A549 (cell line): ENCODE results near the gene PIAS2. TPM values are rescaled to one million over a fixed set of nuclear protein-coding genes. Genes with fewer than 3 reads are reported as not detected.

Source experiments
- ATAC-seq, 2 experiments: fragments of 200-7000 bp in 1 of 2; fragments of >200 bp in 1 of 2; cut with Nextera tagmentation in 1 of 2; cut with Tn5 transposase in 1 of 2; 3 replicates each; pipeline versions ENCODE4 v1.8.0 to v1.9.1; 2018 to 2020; ENCODE audit warnings: mild to moderate bottlenecking in 1 of 2, moderate library complexity in 1 of 2
- CTCF ChIA-PET: fragments of 300-600 bp; sonication (Branson Sonifier 250); formaldehyde crosslinking; extraction: SDS; loops from one replicate; lab custom pipeline; 2021; ENCODE audit warnings: antibody characterized with exemption, inconsistent platforms; lab: Yijun Ruan, JAX
- POLR2A ChIA-PET: fragments of 350-600 bp; formaldehyde crosslinking; extraction: SDS; loops from one replicate; lab custom pipeline; 2021; ENCODE audit warnings: antibody characterized with exemption, inconsistent platforms; lab: Yijun Ruan, JAX
- DNase-seq, 2 experiments: peaks; one replicate each; pipeline versions ENCODE4 v3.0.0 to v3.0.0-alpha.2; 2011 to 2016; ENCODE audit warnings: low read depth in 1 of 2, low spot score in 1 of 2
- FAIRE-seq: peaks from 2 replicates; lab custom pipeline; 2011; peaks lifted over from hg19 to GRCh38; lab: Jason Lieb, UNC
- H3K27ac ChIP-seq, 2 experiments: fragments of >200 bp; sonication (Bioruptor Twin); formaldehyde crosslinking; 3 replicates each; pipeline ENCODE4 v1.5.1; 2016 to 2017
- H3K4me1 ChIP-seq: fragments of >200 bp; sonication (Bioruptor Twin); formaldehyde crosslinking; 3 replicates; pipeline ENCODE4 v1.6.1; 2016
- H3K4me2 ChIP-seq: fragments of >200 bp; sonication (Bioruptor Twin); formaldehyde crosslinking; 3 replicates; pipeline ENCODE4 v1.6.1; 2016
- H3K4me3 ChIP-seq: fragments of >200 bp; sonication (Bioruptor Twin); formaldehyde crosslinking; 3 replicates; pipeline ENCODE4 v1.5.1; 2016
- H3K9me3 ChIP-seq: fragments of >200 bp; sonication (Bioruptor Twin); formaldehyde crosslinking; 3 replicates; pipeline ENCODE4 v1.6.1; 2016
- CEBPB ChIP-seq, 2 experiments: fragments of >200 bp in 1 of 2; sonication (Bioruptor Twin) in 1 of 2; formaldehyde crosslinking in 1 of 2; IDR thresholded peaks; 2 replicates each; pipeline ENCODE4 v1.6.1; 2012 to 2016
- CHD2 ChIP-seq: fragments of 150-350 bp; IDR thresholded peaks from 2 replicates; pipeline ENCODE4 v1.6.1; 2014; ENCODE audit warnings: low read length; ENCODE audit not compliant: partially characterized antibody
- CHD4 ChIP-seq: fragments of 200-600 bp; sonication (generic); IDR thresholded peaks from 2 replicates; pipeline ENCODE4 v1.6.1; 2016; ENCODE audit warnings: antibody characterized with exemption, mild to moderate bottlenecking, borderline replicate concordance
- EHMT2 ChIP-seq: fragments of 200-600 bp; sonication (generic); IDR thresholded peaks from 2 replicates; pipeline ENCODE4 v1.6.1; 2016; ENCODE audit warnings: antibody characterized with exemption, low read depth, mild to moderate bottlenecking, moderate library complexity
- ELK1 ChIP-seq: fragments of 150-350 bp; IDR thresholded peaks from 2 replicates; pipeline ENCODE4 v1.6.1; 2014; ENCODE audit warnings: low read depth, mild to moderate bottlenecking, low read length
- EP300 ChIP-seq, 2 experiments: fragments of >200 bp; sonication (Bioruptor Twin); formaldehyde crosslinking; IDR thresholded peaks; 2 replicates in 1 of 2; 3 replicates in 1 of 2; pipeline ENCODE4 v1.6.1; 2016 to 2017
- FOSL2 ChIP-seq, 2 experiments: fragments of 450-650 bp in 1 of 2; fragments of >200 bp in 1 of 2; sonication (Bioruptor Twin) in 1 of 2; formaldehyde crosslinking; IDR thresholded peaks; 2 replicates each; pipeline versions ENCODE4 v1.5.0 to v1.6.1; 2016 to 2020; ENCODE audit warnings: mild to moderate bottlenecking in 1 of 2, moderate library complexity in 1 of 2
- FOXS1 ChIP-seq: fragments of 250-450 bp; sonication (Bioruptor Pico); IDR thresholded peaks from 2 replicates; pipeline ENCODE4 v1.5.0; 2020; ENCODE audit warnings: mild to moderate bottlenecking, moderate library complexity
- GATA3 ChIP-seq: IDR thresholded peaks from 2 replicates; pipeline ENCODE4 v1.6.1; 2012; ENCODE audit warnings: borderline replicate concordance
- HES2 ChIP-seq: fragments of >200 bp; sonication (Bioruptor Twin); formaldehyde crosslinking; IDR thresholded peaks from 2 replicates; pipeline ENCODE4 v1.6.1; 2016
- HEYL ChIP-seq: fragments of 250-450 bp; sonication (Bioruptor Pico); IDR thresholded peaks from 2 replicates; pipeline ENCODE4 v1.8.0; 2021; ENCODE audit warnings: mild to moderate bottlenecking, moderate library complexity
- JUN ChIP-seq, 2 experiments: fragments of >200 bp; sonication (Bioruptor Twin); formaldehyde crosslinking; IDR thresholded peaks; 2 replicates in 1 of 2; 3 replicates in 1 of 2; pipeline ENCODE4 v1.6.1; 2016 to 2017
- KDM1A ChIP-seq: fragments of 200-600 bp; sonication (generic); IDR thresholded peaks from 2 replicates; pipeline ENCODE4 v1.6.1; 2016; ENCODE audit warnings: low read depth, mild to moderate bottlenecking
- MAFK ChIP-seq: fragments of 450-650 bp; IDR thresholded peaks from 2 replicates; pipeline ENCODE4 v1.6.1; 2014; ENCODE audit not compliant: partially characterized antibody
- MYC ChIP-seq: IDR thresholded peaks from 2 replicates; pipeline ENCODE4 v1.6.1; 2012; ENCODE audit warnings: mild to moderate bottlenecking, inconsistent platforms, low read length, improper control_type of control experiment, borderline replicate concordance
- NPAS2 ChIP-seq: fragments of 250-450 bp; sonication (Bioruptor Pico); IDR thresholded peaks from 2 replicates; pipeline ENCODE4 v1.8.0; 2022; ENCODE audit warnings: mild to moderate bottlenecking, moderate library complexity, borderline replicate concordance
- POLR2A ChIP-seq: IDR thresholded peaks from 2 replicates; pipeline ENCODE4 v1.6.1; 2012; ENCODE audit warnings: mild to moderate bottlenecking, low read length
- POLR2AphosphoS2 ChIP-seq: conservative IDR thresholded peaks from 2 replicates; pipeline ENCODE4 v1.6.1; 2012; ENCODE audit warnings: low read length, improper control_type of control experiment, inconsistent platforms
- RARB ChIP-seq: fragments of 250-450 bp; sonication (Bioruptor Pico); IDR thresholded peaks from 2 replicates; pipeline ENCODE4 v1.8.0; 2021; ENCODE audit warnings: mild to moderate bottlenecking, moderate library complexity
- RCOR1 ChIP-seq: fragments of 150-350 bp; IDR thresholded peaks from 2 replicates; pipeline ENCODE4 v1.6.1; 2014; ENCODE audit warnings: antibody characterized with exemption, low read length, low read depth
- RFX5 ChIP-seq: fragments of 450-650 bp; IDR thresholded peaks from 2 replicates; pipeline ENCODE4 v1.7.1; 2014; ENCODE audit warnings: antibody characterized with exemption, mild to moderate bottlenecking, moderate library complexity
- RNF2 ChIP-seq: fragments of 200-600 bp; sonication (generic); IDR thresholded peaks from 2 replicates; pipeline ENCODE4 v1.6.1; 2016; ENCODE audit warnings: low read depth, mild to moderate bottlenecking, antibody characterized with exemption, moderate library complexity, borderline replicate concordance
- TFCP2L1 ChIP-seq: fragments of 250-450 bp; sonication (Bioruptor Pico); IDR thresholded peaks from 2 replicates; pipeline ENCODE4 v1.5.0; 2021; ENCODE audit warnings: mild to moderate bottlenecking
- TP53 ChIP-seq: fragments of 250-450 bp; sonication (Bioruptor Pico); IDR thresholded peaks from 2 replicates; pipeline ENCODE4 v1.5.0; 2021; ENCODE audit warnings: mild to moderate bottlenecking, moderate library complexity
- ZC3H11A ChIP-seq: fragments of 450-650 bp; IDR thresholded peaks from 2 replicates; pipeline ENCODE4 v1.6.1; 2014; ENCODE audit warnings: antibody characterized with exemption, mild to moderate bottlenecking
- ZFP36 ChIP-seq: fragments of 450-650 bp; IDR thresholded peaks from 2 replicates; pipeline ENCODE4 v1.6.1; 2014; ENCODE audit warnings: borderline replicate concordance; ENCODE audit not compliant: partially characterized antibody
- ZNF302 ChIP-seq: fragments of 250-450 bp; sonication (Bioruptor Pico); IDR thresholded peaks from 2 replicates; pipeline ENCODE4 v1.9.0; 2021; ENCODE audit warnings: inconsistent platforms, mild to moderate bottlenecking, moderate library complexity
- WGBS: methylation state at CpG from one replicate; pipeline ENCODE4 v1.1.6; 2017; ENCODE audit errors: missing lambda C conversion rate; 5-methylcytosine and 5-hydroxymethylcytosine counted together
- polyA plus RNA-seq, 4 experiments: library from polyadenylated mRNA; depleted of rRNA in 3 of 4; stranded (reverse); fragments of >200 nt; fragmentation: RNase III in 1 of 4; extraction: RNeasy Plus Mini Kit Qiagen cat#74134 plus additional on column Dnase treatment in 1 of 4; gene quantifications; 2 replicates in 3 of 4; 3 replicates in 1 of 4; pipeline ENCODE4 v1.2.3, GENCODE V29; 2011 to 2017
- TF ChIP-seq, protein P1 (sequence below): fragments of 250-450 bp; sonication (Bioruptor Pico); IDR thresholded peaks from 2 replicates; pipeline ENCODE4 v1.5.0; 2020; ENCODE audit warnings: low read depth, mild to moderate bottlenecking, moderate library complexity
- TF ChIP-seq, protein P2 (sequence below): IDR thresholded peaks from 2 replicates; pipeline ENCODE4 v1.6.1; 2012
- TF ChIP-seq, protein P3 (sequence below): fragments of 450-650 bp; IDR thresholded peaks from 2 replicates; pipeline ENCODE4 v1.6.1; 2014; ENCODE audit warnings: antibody characterized with exemption

PIAS2 gene
- polyA plus RNA-seq, 2 of the 4 experiments (the other 2 are of a cell fraction) = 6.7 to 6.8 TPM

DNA sequence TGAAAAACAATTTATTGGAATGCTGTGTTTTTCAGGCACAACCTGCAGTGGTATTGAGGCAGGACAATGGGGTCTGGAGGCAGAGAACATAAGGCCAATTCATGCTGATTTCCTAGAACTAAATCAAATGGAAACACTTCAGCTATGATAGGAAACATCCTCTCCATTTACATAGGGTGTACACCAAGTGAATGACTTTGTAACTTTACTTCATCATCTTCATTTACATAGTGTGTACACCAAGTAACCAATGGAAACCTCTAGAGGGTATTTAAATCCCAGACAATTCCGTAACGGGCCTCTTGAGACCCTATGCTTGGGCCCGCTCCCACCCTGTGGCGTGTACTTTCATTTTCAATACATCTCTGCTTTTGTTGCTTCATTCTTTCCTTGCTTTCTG lies 128.2 kb downstream of the PIAS2 start:
- no peaks in the 10 kb centered on the region for H3K9me3 ChIP-seq
- no peak overlapping the region for H3K4me2 ChIP-seq
- FAIRE-seq = no peak
- CTCF ChIA-PET = no interaction called here
- TF ChIP-seq GATA3 = no peak
- TF ChIP-seq, protein P1, sequence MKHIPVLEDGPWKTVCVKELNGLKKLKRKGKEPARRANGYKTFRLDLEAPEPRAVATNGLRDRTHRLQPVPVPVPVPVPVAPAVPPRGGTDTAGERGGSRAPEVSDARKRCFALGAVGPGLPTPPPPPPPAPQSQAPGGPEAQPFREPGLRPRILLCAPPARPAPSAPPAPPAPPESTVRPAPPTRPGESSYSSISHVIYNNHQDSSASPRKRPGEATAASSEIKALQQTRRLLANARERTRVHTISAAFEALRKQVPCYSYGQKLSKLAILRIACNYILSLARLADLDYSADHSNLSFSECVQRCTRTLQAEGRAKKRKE (CRISPR knock-in tag) = no peak
- TF ChIP-seq KDM1A = no peak
- TF ChIP-seq FOSL2 (IDR thresholded peaks at IDR 0.05) = no peak
- no peak for TF ChIP-seq FOSL2 (CRISPR knock-in tag; IDR thresholded peaks at IDR 0.05)
- no peak for TF ChIP-seq EHMT2
- TF ChIP-seq POLR2A = no peak
- no peak for TF ChIP-seq RCOR1
- TF ChIP-seq, protein P2, sequence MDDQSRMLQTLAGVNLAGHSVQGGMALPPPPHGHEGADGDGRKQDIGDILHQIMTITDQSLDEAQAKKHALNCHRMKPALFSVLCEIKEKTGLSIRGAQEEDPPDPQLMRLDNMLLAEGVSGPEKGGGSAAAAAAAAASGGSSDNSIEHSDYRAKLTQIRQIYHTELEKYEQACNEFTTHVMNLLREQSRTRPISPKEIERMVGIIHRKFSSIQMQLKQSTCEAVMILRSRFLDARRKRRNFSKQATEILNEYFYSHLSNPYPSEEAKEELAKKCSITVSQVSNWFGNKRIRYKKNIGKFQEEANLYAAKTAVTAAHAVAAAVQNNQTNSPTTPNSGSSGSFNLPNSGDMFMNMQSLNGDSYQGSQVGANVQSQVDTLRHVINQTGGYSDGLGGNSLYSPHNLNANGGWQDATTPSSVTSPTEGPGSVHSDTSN = no peak
- TF ChIP-seq ZNF302 (CRISPR knock-in tag) = no peak
- TF ChIP-seq CHD4 = no peak
- TF ChIP-seq TFCP2L1 (CRISPR knock-in tag) = no peak
- TF ChIP-seq HES2 = no peak
- TF ChIP-seq MYC = no peak
- no peak for TF ChIP-seq ELK1
- TF ChIP-seq MAFK = no peak
- no peak for TF ChIP-seq JUN (IDR thresholded peaks at IDR 0.05)
- no peak for TF ChIP-seq RARB (CRISPR knock-in tag)
- H3K4me3 ChIP-seq = no peak overlapping the region
- no peaks in the 10 kb centered on the region for H3K4me1 ChIP-seq
- POLR2A ChIA-PET = no interaction called here
- 84% methylated on average over 4 of the region's 4 CpGs for WGBS
- DNase-seq = no peak
- ATAC-seq = no peak
- no peak overlapping the region for H3K27ac ChIP-seq

DNA sequence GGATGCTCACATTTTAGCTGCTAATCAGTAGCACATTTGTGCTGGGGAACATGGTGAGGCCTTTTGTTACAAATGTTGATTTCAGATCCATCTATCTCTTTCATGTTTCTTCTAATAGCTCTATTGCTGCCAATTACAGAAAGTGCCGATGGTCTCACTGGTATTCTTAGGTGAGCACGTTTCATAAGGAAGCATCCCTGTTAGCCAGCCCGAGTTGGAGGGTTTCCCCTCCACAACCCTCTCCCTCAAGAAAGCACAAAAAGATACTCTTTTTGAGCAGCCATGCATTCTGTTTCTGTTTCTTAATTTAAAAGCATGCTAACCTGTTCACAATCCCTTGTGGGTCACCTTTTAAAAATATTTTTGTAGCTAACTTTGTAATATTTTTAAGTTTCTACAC lies 129.6 kb downstream of the PIAS2 start:
- no peak for ATAC-seq
- H3K27ac ChIP-seq = no peak overlapping the region
- CTCF ChIA-PET = interaction anchor here (1.2 kb wide), 1 partner anchor 19 kb away, joined by 3 read pairs; no protein-coding TSS in a partner anchor
- WGBS = 55% methylated on average over 3 of the region's 3 CpGs
- H3K4me1 ChIP-seq = no peaks in the 10 kb centered on the region
- no peak overlapping the region for H3K4me3 ChIP-seq
- H3K9me3 ChIP-seq = no peaks in the 10 kb centered on the region
- TF ChIP-seq MYC (no peak), ZC3H11A (no peak), RNF2 (no peak), TP53 (CRISPR knock-in tag) (no peak), ZFP36 (no peak)
- TF ChIP-seq, protein P3, sequence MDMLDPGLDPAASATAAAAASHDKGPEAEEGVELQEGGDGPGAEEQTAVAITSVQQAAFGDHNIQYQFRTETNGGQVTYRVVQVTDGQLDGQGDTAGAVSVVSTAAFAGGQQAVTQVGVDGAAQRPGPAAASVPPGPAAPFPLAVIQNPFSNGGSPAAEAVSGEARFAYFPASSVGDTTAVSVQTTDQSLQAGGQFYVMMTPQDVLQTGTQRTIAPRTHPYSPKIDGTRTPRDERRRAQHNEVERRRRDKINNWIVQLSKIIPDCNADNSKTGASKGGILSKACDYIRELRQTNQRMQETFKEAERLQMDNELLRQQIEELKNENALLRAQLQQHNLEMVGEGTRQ = no peak
- POLR2A ChIA-PET = no interaction called here
- DNase-seq = no peak
- H3K4me2 ChIP-seq = no peak overlapping the region
- no peak for FAIRE-seq

DNA sequence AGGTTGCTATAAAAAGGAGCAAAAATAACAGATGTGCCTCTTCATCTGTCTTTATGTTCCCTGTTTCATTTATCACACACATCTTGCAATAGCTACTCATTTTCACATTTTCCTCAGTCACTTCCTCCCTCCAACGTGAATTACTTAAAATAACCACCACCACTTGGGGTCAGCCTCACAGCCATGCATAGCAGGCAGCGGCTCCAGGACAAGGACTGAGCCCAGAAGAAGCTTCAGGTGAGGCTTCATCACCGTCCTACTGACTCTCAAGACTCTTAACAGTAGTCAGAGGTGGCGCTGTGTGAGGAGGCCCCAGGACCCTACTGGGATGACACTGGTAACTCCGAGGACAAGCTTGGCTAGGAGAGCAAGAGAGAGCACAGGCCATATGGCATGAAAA lies 144.9 kb downstream of the PIAS2 start:
- CTCF ChIA-PET = interaction anchor here (1.1 kb wide), 1 partner anchor 12 kb away, joined by 3 read pairs; no protein-coding TSS in a partner anchor
- TF ChIP-seq KDM1A (no peak), CEBPB (IDR thresholded peaks at IDR 0.05) (no peak), NPAS2 (CRISPR knock-in tag) (no peak), EP300 (IDR thresholded peaks at IDR 0.05) (no peak), MYC (no peak), CHD2 (no peak), GATA3 (no peak), POLR2AphosphoS2 (no peak), TFCP2L1 (CRISPR knock-in tag) (no peak), FOXS1 (no peak), RFX5 (no peak), HEYL (CRISPR knock-in tag) (no peak), ZNF302 (CRISPR knock-in tag) (no peak)
- TF ChIP-seq, protein P1 (CRISPR knock-in tag) = no peak
- TF ChIP-seq, protein P3 = no peak
- ATAC-seq (no peak), FAIRE-seq (no peak), DNase-seq (no peak)
- Histone ChIP-seq H3K4me3 (no peak overlapping the region), H3K27ac (no peak overlapping the region), H3K4me2 (no peak overlapping the region), H3K4me1 (no peaks in the 10 kb centered on the region), H3K9me3 (no peaks in the 10 kb centered on the region)
- WGBS = 48% methylated on average over 5 of the region's 5 CpGs
- POLR2A ChIA-PET = no interaction called here
